Inferior parietal cortex (tissue), 1 donor: ENCODE data around the gene UBE3D.
"Not testable (repeated sequence)": the region's sequence is repeated elsewhere in the genome, so short reads cannot be mapped to it uniquely, and the experiment has no call there.

Source experiments
- DNase-seq: peaks from one replicate; pipeline ENCODE4 v3.0.0-alpha.2; 2016; ENCODE audit errors: extremely low spot score

UBE3D gene

DNA sequence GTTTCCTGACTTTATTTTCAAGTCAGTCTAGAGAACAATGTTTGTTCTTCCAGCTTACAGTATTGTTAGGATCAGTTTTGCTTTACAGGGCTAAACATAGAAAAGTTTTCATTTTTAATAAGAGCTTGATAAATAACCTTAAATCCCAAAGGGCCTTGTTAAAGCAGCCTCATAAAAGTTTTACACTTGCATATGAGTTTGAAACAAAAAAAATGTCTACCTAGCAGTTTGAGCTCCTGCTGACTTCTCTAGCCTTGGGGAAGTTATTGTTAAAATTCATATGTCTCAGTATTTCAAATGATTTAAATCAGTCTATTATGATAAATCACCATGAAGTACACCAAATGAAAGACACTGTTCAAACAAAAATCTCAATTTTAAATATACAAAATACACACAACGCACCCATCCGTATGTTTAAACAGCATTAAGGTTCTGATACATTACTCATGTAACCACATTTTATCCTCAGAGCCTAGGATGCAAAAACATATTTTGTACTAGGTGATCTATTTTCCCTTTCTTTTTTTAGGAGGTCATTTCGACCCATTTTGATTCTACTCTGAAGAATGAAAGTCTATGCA, 87.2 kb downstream of the UBE3D start:
- DNase-seq: no peak

DNA sequence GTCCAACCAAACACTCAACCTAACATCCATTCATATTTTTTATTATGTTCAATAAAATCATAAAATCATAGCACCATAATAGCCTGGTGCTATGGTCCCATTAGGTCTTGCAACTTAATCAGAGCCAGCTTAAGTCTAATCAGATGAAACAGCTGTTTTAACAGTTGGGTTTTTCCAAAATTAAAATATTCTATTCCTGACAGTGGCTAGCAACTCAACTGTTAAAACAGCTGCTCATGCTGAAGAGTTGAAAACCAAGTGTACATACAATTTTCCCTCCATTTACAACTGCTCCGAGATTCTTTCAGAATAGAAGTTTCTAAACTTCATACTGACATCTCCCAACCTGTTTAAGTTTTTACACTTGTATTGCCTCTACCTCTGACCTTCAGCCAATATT, 89.5 kb downstream of the UBE3D start:
- no peak for DNase-seq

DNA sequence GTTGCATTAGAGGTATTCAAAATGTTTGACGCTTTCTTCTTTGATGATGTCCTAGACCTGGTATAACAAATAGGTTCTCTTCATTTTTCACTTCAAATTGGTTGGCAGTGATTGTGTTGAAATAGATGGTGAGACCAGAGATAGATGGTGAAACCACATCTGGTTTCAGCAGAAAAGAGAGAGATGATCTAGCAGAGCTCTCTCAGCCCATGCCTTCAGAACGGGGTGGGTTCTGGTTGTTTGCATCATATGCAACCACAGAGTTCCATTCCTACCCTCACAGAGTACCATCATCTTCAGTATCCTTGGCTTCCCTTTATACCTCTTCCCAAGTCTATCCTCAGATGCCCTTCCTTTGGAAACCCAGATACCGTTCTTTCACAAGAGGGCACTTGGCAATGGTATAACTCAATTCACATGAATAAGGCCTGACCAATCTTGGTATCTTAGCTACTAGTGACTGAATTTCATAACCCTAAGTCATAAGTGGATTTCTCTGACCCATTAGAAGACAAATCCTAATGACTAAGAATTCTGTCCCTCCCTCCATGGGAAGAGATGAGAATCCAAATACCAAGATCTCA, 93.7 kb downstream of the UBE3D start:
- no peak for DNase-seq

DNA sequence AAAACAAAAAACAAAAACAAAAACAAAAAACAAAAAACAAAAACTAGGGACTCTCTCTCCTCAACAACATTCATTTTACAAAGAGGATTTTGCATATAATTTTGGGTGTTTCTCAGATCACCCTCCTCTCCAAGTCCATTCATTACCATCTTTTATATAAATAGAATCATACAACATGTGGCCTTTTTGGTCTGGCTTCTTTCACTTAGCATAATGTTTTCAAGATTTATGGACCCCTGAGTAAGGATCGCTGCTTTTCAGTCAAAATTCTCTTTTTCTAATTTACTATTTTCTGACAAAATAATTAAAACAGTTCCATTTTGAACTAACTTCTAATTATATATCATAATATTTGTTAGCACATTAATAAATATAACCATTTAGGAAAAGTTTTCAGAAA, 94.8 kb downstream of the UBE3D start:
- DNase-seq: no peak

DNA sequence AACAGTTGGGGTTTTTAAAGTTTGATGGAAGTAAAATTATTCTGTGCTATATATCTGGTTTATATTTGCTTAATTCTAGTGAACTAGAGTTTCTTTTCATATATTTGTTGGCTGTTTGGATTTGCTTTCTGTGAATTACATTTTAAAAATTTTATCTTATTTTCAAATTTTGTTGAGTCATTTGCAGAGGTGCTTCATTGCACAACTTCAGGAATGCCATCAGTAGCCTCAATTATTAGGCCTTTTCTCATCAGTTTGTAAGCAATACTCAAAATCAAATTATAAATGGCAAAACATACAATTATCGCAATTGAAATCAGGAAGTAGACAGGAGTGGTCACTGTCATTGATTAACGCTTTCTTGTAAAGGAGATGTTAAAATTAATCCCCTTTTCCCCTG, 96.9 kb downstream of the UBE3D start:
- no peak for DNase-seq

DNA sequence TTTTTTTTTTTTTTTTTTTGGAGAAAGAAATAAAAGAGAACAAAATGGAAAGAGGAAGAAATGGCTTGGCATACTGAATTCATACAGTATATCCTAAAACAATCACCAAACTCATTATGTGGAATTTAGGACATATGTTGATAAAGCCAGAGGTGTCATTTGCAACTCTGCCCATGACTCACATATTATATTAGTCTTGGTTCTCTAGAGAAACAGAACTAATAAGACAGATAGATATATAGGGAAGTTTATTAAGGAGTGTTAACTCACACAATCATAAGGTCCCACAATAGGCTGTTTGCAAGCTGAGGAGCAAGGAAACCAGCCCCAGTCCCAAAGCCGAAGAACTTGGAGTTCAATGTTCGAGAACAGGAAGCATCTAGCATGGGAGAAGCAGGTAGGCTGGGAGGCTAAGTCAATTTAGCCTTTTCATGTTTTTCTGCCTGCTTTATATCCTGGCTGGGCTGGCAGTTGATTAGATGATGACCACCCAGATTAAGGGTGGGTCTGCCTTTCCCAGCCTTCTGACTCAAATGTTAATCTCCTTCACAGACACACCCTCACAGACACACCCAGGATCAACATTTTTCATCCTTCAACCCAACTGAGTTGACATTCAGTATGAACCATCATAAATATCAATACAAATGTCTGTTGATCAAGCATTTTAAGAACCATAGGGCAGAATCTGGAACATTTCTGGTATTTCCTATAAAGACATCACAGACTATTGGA, 102.3 kb downstream of the UBE3D start:
- no peak for DNase-seq

DNA sequence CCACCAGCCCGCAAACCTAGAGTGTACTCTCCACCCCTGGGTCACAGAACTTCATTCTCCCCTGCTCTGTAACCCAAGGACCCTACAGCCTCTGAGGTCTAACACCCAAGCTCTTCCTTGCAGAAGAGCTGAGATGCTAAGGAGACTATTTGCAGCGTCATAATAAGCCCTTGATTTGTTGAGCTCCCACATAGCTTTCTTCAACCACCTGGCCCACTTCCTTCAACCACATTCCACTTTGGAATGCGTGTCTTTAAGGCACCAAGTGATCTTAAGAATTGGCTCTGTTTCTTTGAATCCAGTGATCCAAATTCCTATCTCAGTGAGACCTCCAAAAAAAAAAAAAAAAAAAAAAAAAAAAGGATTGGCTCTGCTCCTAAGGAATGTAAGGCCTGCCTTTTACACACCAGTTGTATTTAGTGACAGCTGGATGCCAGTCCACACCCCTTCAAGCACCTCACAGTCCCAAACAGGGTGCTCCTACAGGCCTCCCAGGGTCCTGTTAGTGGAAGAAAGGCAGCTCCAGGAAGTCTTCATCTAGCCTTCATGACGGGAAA, 106.2 kb downstream of the UBE3D start:
- no peak for DNase-seq

DNA sequence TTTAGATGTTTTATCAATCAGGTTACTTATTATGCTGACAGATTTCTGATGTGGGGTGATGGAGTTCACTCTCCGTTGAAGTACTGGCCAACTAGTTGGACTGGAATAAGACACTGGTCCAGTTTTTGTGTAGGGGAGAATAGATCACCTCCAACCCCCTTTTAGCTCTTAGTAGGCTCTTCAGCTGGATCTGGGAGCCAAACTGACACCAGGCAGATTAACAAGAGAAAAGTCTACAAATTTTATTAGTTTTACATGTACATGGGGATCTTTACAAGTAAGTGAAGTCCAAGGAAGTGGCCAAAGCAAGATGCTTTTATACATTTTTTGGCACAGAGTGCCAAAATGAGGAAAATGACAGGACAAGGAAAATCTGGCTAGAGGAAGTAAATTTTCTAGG, 107.1 kb downstream of the UBE3D start:
- DNase-seq: no peak

DNA sequence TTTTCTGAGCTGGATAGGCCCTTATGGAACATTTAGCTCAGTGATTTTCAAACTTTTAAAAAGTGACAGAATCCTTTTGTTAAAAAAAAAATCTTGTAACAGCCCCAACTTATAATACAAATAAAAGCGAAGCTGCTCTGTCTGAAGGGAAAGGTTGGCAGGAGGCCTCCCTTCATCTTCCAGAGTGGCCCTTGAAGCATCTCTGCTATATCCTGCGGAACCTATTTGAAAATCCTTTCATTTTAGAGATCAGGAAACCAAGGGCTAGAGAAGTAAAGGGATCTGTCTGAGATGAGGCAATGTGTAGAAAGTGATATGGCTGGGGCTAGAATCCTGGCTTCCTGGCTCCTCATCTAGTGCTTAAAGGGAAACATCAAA, 107.8 kb downstream of the UBE3D start:
- no peak for DNase-seq

DNA sequence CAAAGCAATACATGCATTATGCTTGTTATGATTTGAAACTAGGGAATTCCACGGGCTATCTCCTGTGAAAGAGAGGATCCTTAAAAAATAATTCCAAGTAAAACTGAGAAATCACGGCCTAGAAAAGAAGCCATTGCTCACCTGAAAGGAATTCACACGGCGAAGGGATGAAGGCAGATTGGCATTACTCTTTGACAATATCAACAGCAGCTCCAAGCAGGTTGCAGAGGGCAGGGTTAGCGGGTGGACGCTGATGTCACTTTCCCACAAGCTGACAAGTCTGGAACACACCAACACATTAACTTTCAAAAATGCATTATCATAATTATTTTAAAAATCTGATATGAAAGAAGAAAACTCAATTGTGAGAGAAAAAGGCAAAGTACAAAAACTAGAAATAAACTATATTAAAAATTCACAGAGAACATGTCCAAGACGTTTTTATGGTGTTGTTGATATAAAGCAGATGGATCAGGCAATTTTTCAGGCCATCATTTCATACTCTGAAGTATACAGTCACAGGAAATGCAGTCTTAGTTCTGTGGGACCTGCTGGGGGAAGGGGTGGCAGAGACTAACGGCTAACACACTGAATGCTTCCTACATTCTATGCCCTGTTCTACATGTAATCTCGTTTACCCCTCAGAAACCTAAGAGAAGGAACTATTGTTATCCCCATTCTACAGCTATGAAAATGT, 108.3 kb downstream of the UBE3D start:
- no peak for DNase-seq

DNA sequence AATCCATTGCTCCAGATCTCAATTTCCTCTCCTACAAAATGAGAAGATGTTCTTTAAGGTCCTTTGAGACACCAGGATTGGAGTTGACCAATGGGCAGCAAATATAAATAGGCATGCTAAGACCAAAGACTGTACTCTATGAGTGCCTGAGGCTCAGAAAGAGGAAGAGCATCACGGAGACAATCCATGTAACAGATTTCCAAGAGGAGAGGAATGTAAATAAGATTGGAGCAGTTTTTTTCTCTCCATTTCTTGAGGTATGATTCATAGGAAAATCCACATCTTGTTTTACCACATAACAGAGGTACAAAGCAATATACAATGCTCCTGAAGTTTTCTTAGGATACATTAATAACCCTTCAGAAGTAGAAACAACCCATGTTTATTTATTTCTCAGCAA, 109.8 kb downstream of the UBE3D start:
- DNase-seq: no peak

DNA sequence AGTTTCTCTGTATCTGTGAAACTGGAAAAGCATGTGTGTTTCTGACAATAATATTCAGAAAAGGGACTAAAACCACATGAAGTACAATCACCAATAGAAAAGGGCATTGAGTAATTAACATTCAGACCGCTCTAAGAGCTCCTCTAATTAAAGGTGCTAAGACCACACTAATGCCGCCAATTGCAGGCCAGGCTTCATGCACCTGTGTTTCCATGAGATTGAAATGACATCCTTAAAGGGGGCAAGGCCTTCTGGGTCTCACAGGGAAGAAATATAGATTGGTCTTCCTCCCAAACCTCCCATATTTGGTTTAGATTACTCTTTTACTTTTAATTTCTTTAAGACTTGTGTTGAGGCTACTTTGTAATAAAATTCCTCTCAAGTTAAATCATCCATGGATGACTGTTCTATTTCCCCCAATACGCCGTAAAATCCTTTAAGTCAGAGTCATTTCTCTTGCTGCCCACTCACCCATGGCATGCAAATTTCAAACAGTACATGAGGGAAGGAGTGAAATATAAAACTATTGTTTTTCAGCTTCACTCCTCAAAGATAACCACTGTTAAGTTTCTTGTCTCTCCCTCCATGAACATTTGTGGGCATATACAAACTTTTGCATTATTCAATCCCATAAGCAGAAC, 110.6 kb downstream of the UBE3D start:
- no peak for DNase-seq

DNA sequence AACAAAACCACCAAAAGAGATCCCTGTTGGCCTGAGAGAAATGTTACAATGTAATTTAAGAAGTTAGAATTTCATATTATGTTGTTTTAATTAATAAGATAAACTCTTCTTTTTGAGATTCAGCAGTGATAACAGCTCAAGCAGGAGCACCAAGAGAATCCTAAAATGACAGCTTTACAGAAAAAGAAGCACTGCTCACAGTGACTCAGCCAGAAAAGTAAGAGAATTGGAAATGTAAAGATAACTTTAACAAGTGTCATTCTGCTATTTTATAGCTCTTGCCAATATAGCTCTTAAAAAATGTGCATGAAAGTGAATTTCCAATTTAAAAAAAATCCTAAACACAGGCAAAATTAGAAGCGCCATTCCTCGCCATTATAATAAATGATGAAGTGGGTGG, 111.3 kb downstream of the UBE3D start:
- DNase-seq: no peak

DNA sequence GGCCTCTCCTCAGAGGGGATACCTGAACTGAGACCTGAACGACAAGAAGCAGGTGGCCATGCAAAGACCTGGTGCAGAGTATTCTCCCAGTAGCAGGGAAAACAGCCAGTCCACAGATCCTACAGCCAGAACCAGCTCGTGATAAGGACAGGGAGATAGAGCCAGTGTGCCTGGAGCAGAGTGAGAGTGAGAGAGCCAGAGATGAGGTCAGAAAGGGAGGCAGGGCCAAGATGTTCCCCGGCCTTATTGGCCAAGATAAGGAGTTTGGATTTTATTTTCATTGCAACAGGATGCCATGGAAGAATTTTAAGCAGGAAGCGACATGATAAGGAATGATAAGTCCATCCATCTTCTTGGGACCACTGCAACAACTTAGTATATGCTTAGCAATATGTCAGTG, 111.8 kb downstream of the UBE3D start:
- DNase-seq: no peak

DNA sequence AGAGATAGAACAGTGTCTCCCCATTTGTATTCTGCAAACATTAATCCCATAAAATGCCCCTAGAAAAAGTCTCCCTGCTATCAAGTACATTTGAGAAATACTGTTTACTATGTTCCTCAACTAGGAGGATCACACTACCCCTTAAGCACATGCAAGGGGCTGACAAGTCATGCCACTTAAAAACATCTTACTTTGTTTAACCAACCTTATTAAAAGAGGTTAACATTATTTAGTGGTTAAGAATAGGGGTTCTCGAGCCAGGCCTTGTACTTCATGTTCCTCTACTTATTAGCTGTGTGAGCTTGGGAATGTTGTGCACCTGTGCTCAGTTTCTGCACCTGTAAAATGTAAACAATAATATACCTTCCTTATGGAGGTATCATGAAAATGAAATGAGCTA, 113.7 kb downstream of the UBE3D start:
- DNase-seq: no peak

DNA sequence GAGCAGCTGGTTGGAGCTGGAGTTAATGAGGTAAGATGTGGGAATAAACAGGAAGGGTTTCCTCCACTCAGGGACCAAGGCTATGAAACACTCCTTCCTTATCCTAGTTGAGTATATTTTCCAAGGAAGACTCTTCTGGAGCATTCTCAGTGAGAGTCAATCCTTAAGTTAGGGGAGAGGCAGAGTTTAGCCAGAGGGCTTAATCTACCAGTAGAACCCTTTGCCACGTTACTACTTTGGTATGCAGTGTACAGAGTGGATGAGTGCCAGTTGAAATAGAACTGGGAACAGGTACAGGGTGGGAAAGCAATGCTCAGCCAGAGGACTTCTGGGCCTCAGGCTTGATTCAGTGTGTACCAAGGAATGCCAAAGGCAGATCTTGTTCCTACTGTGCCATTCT, 114.3 kb downstream of the UBE3D start:
- no peak for DNase-seq

DNA sequence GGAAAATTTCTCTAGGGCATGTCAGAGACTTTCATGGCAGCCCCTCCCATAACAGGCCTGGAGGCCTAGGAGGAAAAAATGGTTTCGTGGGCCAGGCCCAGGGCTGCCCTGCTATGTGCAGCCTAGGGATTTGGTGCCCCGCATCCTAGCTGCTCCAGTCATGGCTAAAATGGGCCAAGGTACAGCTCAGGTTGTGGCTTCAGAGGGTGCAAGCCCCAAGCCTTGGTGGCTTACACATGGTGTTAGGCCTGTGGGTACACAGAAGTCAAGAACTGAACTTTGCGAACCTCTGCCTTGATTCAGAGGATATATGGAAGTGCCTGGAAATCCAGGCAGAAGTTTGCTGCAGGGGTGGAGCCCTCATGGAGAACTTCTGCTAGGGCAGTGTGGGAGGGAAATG, 134.7 kb downstream of the UBE3D start:
- not testable (repeated sequence) for DNase-seq

DNA sequence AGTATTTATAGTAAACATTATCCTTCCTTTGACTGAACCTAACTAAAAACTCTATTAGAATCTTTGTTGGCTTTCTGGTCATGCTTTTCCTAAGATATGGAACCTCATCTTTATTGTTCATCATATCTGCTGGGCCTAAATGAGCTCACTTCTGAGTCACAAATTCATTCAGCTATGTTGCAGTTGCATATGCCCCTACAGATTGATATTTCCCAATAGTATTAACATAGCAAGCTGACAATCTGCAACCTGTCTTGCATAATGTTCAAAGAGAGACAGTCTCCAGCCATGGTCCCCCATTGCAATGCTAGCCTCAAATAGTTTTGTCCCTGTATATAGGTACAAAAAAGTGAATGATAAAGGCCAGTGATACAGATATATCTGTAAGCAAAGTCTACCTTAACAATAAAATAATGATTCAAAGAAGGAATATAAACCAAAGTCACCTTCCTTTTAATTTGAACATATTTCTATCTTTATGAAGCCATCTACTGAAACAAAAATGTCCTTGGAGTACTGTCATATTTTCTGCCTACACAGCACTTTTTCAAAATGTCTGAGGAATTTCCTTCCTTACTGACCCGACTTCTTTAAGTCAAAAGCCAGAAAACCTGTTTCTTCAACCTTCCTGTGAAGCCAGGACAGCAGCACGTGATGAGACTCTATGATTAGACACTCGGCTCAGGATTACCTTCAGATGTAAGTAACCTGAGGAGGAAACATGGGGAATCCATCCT, 140.7 kb downstream of the UBE3D start:
- DNase-seq: no peak

DNA sequence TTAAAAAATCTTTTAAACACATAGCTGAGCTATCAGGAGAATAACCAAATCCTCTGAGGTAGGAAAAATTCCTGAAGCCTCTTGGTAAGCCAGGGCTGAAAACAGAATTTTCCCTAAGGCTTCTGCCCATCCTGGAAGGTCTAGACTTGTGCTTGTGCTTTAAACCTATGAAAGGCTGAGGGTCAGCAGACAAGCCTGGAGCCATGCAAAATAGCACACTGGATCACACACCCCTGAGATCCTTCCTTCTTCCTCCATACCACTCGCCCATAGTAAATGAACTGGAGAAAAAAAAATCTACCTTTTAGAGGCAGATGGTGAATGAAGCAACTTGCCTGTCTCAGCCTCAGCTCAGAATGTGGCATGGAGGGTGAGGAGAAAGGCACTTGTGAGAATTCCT, 144.4 kb downstream of the UBE3D start:
- no peak for DNase-seq

DNA sequence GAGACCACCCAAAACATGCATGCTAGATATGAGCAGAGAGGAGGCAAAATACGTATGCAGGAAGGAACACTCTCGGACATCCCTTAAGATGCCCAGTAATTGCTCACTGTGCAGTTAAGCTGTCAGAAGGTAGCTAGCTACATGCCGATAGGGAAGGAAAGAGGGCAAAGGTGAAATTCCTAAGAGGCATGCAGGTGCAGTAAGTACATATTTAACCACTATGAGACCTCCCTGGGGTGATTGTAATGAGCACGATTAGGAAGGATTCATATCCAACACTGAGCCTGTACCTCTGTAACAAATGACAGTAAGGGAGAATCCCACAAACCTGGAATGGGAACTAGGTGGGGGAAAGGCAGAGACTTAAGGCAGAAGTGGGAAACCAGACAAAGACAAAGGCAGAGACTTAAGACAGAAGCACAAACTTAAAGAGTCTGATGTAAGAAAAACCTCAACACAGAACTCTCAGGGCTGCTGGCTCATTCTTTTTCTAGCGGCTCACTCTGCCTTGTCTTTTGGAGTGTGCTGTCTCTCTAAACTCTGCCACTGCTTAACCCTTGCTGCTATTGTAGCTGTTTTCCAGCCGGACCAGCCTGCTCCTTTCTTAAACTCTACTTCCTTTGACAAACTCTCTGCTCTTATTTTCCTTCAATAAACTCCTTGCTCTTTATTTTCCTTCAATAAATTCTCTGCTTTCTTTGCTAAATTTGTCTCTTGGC, 148.1 kb downstream of the UBE3D start:
- no peak for DNase-seq

DNA sequence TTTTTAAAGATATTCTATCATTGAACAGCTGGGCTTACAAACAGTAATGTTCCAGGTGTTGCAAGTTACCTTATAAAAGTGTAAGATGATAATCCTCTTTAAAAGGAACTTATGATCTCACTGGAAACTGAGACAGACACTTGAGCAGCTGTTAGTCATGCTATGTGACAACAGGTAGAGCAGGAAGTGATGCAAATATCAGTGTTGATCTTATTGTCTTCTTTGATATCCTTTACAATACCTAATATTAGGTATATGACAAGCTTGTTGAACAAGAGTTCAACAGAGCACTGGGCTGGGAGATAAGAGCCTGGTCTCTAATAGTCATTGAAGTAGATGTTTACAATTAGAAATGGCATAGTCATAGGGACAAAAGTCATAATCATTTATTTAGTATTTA, 150.0 kb downstream of the UBE3D start:
- no peak for DNase-seq
